Gastroesophageal sphincter (tissue), 4 donors: ENCODE measurements around the gene CDK5R2. TPM values are rescaled to one million over a fixed set of nuclear protein-coding genes. Genes with fewer than 3 reads are reported as not detected.
"Not testable (repeated sequence)": the region's sequence is repeated elsewhere in the genome, so short reads cannot be mapped to it uniquely, and the experiment has no call there.

ENCODE experiments used
- ATAC-seq: fragments of 150-250 bp; one replicate; pipeline ENCODE4 v1.9.1; 2016; ENCODE audit warnings: mild to moderate bottlenecking, moderate library complexity
- H3K27ac ChIP-seq, 4 donors: fragments of 200-600 bp; sonication (generic) in 3 of 4; 1 replicate in 3 of 4; 2 replicates in 1 of 4; pipeline ENCODE4 v1.5.1; 2016 to 2019
- H3K27me3 ChIP-seq: fragments of 200-600 bp; sonication (generic); one replicate; pipeline ENCODE4 v1.5.1; 2019
- H3K36me3 ChIP-seq, 2 donors: fragments of 200-600 bp; sonication (generic); one replicate each; pipeline ENCODE4 v1.5.1; 2019; ENCODE audit warnings: control low read depth in 1 of 2
- H3K4me1 ChIP-seq, 3 donors: fragments of 200-600 bp; sonication (generic); 1 replicate in 2 of 3; 2 replicates in 1 of 3; pipeline ENCODE4 v1.5.1; 2016 to 2019; ENCODE audit warnings: control low read depth in 2 of 3
- H3K4me3 ChIP-seq, 2 donors: fragments of 200-600 bp; sonication (generic); one replicate each; pipeline ENCODE4 v1.5.1; 2019; ENCODE audit warnings: mild to moderate bottlenecking in 1 of 2, moderate library complexity in 1 of 2
- H3K9me3 ChIP-seq, 3 donors: fragments of 200-600 bp; sonication (generic); one replicate each; pipeline ENCODE4 v1.5.1; 2017 to 2019; ENCODE audit warnings: control low read depth in 2 of 3
- EP300 ChIP-seq: sonication (generic); formaldehyde crosslinking; IDR thresholded peaks from one replicate; pipeline ENCODE4 v1.6.1; 2017; ENCODE audit warnings: antibody characterized with exemption, mild to moderate bottlenecking
- POLR2A ChIP-seq, 2 donors: fragments of 450-650 bp; IDR thresholded peaks; one replicate each; pipeline ENCODE4 v1.6.1; 2017; ENCODE audit warnings: antibody characterized with exemption in 2 of 2, mild to moderate bottlenecking in 2 of 2, moderate library complexity in 1 of 2
- POLR2AphosphoS5 ChIP-seq: sonication (generic); formaldehyde crosslinking; IDR thresholded peaks from one replicate; pipeline ENCODE4 v1.6.1; 2017; ENCODE audit warnings: antibody characterized with exemption
- WGBS, 2 donors: methylation state at CpG; one replicate each; pipeline ENCODE4 v1.1.5; 2018; ENCODE audit warnings: low coverage in 1 of 2; 5-methylcytosine and 5-hydroxymethylcytosine counted together
- total RNA-seq, 4 donors: library from RNA; depleted of rRNA; stranded (reverse); fragments of >200 nt; gene quantifications; one replicate each; pipeline ENCODE4 v1.1.0, GENCODE V29; 2016
- TF ChIP-seq, protein P1 (sequence below), 4 experiments: fragments of 200-600 bp in 2 of 4; fragments of 450-650 bp in 2 of 4; sonication (generic) in 1 of 4; IDR thresholded peaks; one replicate each; pipeline ENCODE4 v1.5.1; 2017 to 2019; ENCODE audit warnings: antibody characterized with exemption in 4 of 4, mild to moderate bottlenecking in 2 of 4, moderate library complexity in 2 of 4

CDK5R2 gene
- total RNA-seq, 4 donors from 2014 or later = 0.27 to 0.35 TPM; not detected in 2

DNA sequence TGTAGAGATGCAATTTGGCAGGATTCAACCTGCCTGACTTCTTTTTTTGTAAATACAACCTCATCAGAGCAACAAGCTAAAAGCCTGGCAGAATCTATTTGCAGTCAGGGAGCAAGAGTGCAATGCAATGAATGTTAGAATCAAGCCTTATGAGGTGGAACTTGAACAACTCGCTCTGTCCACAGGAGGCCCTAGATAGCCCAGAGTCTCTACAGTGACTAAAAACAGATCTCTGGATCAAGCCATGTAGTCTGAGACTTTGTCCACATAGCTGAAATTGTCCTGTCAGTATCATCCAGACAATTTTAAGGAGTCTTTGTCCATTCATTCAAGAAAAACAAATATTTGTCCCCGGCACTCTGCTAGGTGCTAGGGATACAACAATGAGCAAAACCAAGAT is 32.0 kb upstream of the CDK5R2 start:
- no peak for TF ChIP-seq POLR2A (IDR thresholded peaks at IDR 0.05)
- TF ChIP-seq, protein P1, sequence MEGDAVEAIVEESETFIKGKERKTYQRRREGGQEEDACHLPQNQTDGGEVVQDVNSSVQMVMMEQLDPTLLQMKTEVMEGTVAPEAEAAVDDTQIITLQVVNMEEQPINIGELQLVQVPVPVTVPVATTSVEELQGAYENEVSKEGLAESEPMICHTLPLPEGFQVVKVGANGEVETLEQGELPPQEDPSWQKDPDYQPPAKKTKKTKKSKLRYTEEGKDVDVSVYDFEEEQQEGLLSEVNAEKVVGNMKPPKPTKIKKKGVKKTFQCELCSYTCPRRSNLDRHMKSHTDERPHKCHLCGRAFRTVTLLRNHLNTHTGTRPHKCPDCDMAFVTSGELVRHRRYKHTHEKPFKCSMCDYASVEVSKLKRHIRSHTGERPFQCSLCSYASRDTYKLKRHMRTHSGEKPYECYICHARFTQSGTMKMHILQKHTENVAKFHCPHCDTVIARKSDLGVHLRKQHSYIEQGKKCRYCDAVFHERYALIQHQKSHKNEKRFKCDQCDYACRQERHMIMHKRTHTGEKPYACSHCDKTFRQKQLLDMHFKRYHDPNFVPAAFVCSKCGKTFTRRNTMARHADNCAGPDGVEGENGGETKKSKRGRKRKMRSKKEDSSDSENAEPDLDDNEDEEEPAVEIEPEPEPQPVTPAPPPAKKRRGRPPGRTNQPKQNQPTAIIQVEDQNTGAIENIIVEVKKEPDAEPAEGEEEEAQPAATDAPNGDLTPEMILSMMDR (IDR thresholded peaks at IDR 0.05) = no peak
- no peak for TF ChIP-seq EP300
- no peak for TF ChIP-seq POLR2AphosphoS5
- no peak overlapping the region for H3K4me3 ChIP-seq
- no peak overlapping the region for H3K27ac ChIP-seq
- 71 to 83% methylated on average over 2 of the region's 2 CpGs for WGBS, 2 donors
- no peak for ATAC-seq
- peaks cover 0 to 11% (median 0%) of the 10 kb centered on the region in 3 donors for H3K9me3 ChIP-seq
- H3K27me3 ChIP-seq = peaks cover 41% of the 10 kb centered on the region
- no peaks in the 10 kb centered on the region for H3K36me3 ChIP-seq
- no peaks in the 10 kb centered on the region for H3K4me1 ChIP-seq

DNA sequence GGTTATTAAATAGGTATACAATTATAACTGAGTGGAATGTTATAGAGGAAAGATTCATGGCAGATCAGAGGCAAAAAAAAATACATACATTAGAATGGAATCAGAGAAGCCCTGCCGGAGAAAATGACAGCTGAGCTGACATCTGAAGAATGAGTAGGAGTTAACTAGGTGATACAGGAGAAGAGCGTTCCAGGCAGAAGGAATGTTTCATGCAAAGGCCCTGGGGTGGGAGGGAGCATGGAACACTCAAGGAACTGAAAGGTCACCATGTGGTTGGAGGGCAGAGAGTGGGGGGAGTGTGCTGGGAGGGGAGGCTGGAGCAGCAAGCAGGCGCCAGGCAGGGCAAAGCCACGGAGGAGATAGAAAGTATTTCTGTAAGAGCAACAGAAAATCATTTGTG is 31.6 kb upstream of the CDK5R2 start:
- TF ChIP-seq EP300 (no peak), POLR2A (IDR thresholded peaks at IDR 0.05) (no peak), POLR2AphosphoS5 (no peak)
- TF ChIP-seq, protein P1 (IDR thresholded peaks at IDR 0.05) = no peak
- 35 to 66% methylated on average over 4 of the region's 4 CpGs for WGBS, 2 donors
- Histone ChIP-seq H3K9me3 (peaks cover 0 to 11% (median 0%) of the 10 kb centered on the region in 3 donors), H3K4me3 (no peak overlapping the region), H3K27ac (no peak overlapping the region), H3K4me1 (no peaks in the 10 kb centered on the region), H3K36me3 (no peaks in the 10 kb centered on the region), H3K27me3 (peaks cover 41% of the 10 kb centered on the region)
- no peak for ATAC-seq

DNA sequence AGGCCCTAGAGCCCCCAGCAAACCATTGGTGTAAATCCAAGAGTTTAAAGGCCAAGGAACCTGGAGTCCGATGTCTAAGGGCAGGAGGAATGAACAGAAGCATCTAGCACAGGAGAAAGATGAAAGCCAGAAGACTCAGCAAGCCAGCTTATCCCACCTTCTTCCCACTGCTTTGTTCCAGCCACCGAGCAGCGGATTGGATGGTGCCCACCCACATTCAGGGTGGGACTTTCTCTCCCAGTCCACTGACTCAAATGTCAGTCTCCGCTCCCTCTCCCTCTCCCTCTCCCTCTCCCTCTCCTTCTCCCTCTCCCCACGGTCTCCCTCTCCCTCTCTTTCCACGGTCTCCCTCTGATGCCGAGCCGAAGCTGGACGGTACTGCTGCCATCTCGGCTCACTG is 29.0 kb upstream of the CDK5R2 start:
- not testable (repeated sequence) for H3K36me3 ChIP-seq, H3K4me1 ChIP-seq, H3K9me3 ChIP-seq, H3K27ac ChIP-seq, ATAC-seq, H3K4me3 ChIP-seq
- 81 to 100% methylated on average over 1 to 4 of the region's 10 CpGs for WGBS, 2 donors
- H3K27me3 ChIP-seq = peaks cover 39% of the 10 kb centered on the region

DNA sequence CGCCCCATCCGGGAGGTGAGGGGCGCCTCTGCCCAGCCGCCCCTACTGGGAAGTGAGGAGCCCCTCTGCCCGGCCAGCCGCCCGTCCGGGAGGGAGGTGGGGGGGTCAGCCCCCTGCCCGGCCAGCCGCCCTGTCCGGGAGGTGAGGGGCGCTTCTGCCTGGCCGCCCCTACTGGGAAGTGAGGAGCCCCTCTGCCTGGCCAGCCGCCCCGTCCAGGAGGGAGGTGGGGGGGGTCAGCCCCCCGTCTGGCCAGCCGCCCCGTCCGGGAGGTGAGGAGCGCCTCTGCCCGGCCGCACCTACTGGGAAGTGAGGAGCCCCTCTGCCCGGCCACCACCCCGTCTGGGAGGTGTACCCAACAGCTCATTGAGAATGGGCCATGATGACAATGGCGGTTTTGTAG is 27.7 kb upstream of the CDK5R2 start:
- WGBS, 2 donors = no CpG with 5 or more reads among the region's 25 CpGs

DNA sequence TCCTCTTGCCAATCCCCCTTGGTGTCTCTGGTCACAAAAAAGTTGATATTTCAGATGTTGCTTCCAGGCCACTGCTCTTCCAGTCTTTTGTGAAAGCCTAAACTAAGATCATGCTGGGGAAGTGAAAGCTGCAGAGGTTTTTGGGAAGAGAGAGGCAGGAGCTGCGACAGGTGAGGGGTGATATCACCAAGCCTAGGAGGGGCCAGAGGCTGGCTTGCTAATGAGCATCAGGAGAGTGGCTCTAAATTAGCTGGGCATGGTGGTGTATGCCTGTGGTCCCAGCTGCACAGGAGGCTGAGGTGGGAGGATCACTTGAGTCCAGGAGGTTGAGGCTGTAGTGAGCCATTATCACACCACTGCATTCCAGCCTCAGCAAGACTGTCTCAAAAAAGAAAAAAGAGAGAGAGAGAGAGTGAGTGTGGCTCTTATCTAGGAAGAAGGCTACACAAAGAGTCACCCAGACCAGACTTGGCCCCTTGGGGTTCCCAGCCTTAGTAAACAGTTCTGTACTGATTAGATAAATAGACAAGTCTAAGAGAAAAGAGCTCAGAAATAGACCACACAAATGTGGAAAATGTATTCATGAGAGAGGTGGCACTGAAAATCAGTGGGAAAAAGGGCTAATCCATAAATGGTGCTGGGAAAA is 14.6 kb upstream of the CDK5R2 start:
- Histone ChIP-seq H3K4me3 (no peak overlapping the region), H3K4me1 (no peaks in the 10 kb centered on the region), H3K9me3 (no peaks in the 10 kb centered on the region), H3K27ac (no peak overlapping the region), H3K27me3 (peaks cover 62% of the 10 kb centered on the region), H3K36me3 (no peaks in the 10 kb centered on the region)
- no peak for TF ChIP-seq POLR2A (IDR thresholded peaks at IDR 0.05)
- TF ChIP-seq EP300 = no peak
- WGBS, 2 donors = 75% methylated on average over 1 of the region's 1 CpG; no CpG with 5 or more reads in 1 of the 2 donors
- ATAC-seq = no peak

More for the DNA sequence above, 27.7 kb upstream of the CDK5R2 start:
- not testable (repeated sequence) for H3K36me3 ChIP-seq, H3K9me3 ChIP-seq, H3K27ac ChIP-seq, ATAC-seq, H3K4me1 ChIP-seq, H3K4me3 ChIP-seq
- H3K27me3 ChIP-seq = peaks cover 51% of the 10 kb centered on the region

DNA sequence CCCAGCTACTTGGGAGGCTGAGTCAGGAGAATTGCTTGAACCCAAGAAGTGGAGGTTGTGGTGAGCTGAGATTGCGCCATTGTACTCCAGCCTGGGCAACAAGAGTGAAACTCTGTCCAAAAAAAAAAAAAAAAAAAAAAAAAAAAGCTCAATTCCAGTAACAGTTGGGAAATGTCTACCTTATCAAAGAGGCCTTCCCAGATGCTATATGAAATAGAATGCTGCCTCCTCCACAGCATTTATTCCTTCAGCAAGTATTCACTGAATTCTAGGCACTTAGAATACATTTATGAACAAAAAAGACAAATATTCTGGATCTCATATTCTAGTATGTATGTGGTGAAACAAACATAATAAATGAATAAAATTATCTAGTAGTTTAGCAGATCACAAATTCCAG is 12.8 kb upstream of the CDK5R2 start:
- Histone ChIP-seq H3K4me3 (no peak overlapping the region), H3K4me1 (no peaks in the 10 kb centered on the region), H3K27ac (no peak overlapping the region), H3K9me3 (no peaks in the 10 kb centered on the region), H3K27me3 (peaks cover 62% of the 10 kb centered on the region), H3K36me3 (no peaks in the 10 kb centered on the region)
- WGBS, 2 donors = 83 to 100% methylated on average over 1 of the region's 1 CpG
- no peak for ATAC-seq
- TF ChIP-seq POLR2A (IDR thresholded peaks at IDR 0.05) = no peak
- no peak for TF ChIP-seq POLR2AphosphoS5
- no peak for TF ChIP-seq EP300
- TF ChIP-seq, protein P1 (IDR thresholded peaks at IDR 0.05) = no peak
